BE2C (cell line): ENCODE results near the gene ECE2.
A peak's percentile ranks its signal among the peaks of the same experiment; 100 is the strongest.
"Not testable (repeated sequence)": the region's sequence is repeated elsewhere in the genome, so short reads cannot be mapped to it uniquely, and the experiment has no call there.

Experiments used
- DNase-seq: peaks from one replicate; pipeline ENCODE4 v3.0.0-alpha.2; 2020
- H3K27me3 ChIP-seq: fragments of 250-450 bp; sonication (Bioruptor Pico); 2 replicates; pipeline ENCODE4 v1.5.1; 2020; ENCODE audit warnings: mild to moderate bottlenecking
- H3K36me3 ChIP-seq: fragments of 250-450 bp; sonication (Bioruptor Pico); 2 replicates; pipeline ENCODE4 v1.5.1; 2020; ENCODE audit warnings: mild to moderate bottlenecking
- H3K4me1 ChIP-seq: fragments of 250-450 bp; sonication (Bioruptor Pico); 2 replicates; pipeline ENCODE4 v1.5.1; 2020
- H3K4me3 ChIP-seq: 2 replicates; pipeline ENCODE4 v1.5.1; 2011; ENCODE audit warnings: low read depth, low read length
- H3K9me3 ChIP-seq: fragments of 250-450 bp; sonication (Bioruptor Pico); 2 replicates; pipeline ENCODE4 v1.5.1; 2020
- CTCF ChIP-seq: IDR thresholded peaks from 2 replicates; pipeline ENCODE4 v1.5.1; 2012; ENCODE audit warnings: mild to moderate bottlenecking, low read depth, low read length

Gene ECE2

GRCh38 chr3:184337399-184337714, 61.5 kb downstream of the ECE2 start, which contains the start of gene FAM131A:
TSS of gene FAM131A (plus strand) at chr3:184337600. CDS start at chr3:184337631, 31 bp downstream.
- H3K4me3 ChIP-seq: peak within 1 kb of the TSS; percentile 77
- no peak for TF ChIP-seq CTCF
- peaks cover 33% of the 10 kb centered on the region for H3K36me3 ChIP-seq
- no peaks in the 10 kb centered on the region for H3K27me3 ChIP-seq
- DNase-seq: no peak
- no peaks in the 10 kb centered on the region for H3K9me3 ChIP-seq
- H3K4me1 ChIP-seq: peaks cover 27% of the 10 kb centered on the region

DNA sequence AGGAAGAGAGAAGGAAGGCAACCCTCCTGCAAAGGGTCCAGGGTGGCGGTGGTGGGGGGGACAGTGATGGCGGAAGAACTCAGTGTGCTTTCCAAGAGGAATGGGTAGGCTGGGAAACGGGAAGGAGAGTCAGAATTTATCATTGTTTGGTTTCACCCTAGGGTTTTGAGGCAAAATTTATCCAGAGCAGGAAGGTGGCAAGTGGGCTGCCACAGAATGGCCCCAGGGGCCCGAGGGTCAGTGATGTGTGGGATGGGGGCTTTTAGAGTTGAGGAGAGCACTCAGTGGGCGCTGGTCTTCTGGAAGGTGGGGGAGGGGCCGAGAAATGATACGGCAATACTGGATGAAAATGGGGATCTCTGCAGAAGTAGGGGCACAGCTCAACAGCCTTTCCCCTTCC, 62.2 kb downstream of the ECE2 start:
- Histone ChIP-seq H3K4me1 (peaks cover 27% of the 10 kb centered on the region), H3K4me3 (peak overlapping the region; percentile 66), H3K9me3 (no peaks in the 10 kb centered on the region), H3K27me3 (no peaks in the 10 kb centered on the region), H3K36me3 (peaks cover 30% of the 10 kb centered on the region)
- DNase-seq: no peak
- no peak for TF ChIP-seq CTCF

DNA sequence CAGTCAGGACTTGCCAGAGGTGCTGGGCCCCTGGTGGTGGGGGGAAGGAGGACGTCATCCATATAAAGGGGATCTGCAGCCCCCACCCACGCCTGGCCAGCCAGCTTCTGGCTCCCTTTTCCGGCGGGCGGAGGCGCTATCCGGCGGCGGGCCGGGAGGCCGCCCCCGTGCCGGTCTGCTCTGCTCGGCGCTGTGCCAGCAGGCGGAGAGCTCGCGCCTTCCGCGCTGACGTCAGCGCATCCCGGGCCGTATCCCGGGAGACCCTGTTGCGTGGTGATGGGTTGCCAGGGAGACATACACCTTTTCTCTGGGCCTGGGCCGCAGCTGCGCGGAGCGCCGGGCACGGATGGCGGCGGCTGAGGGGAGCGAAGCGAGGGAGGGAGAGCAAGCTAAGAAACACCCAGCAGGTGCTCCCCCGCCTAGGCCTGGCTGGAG, 62.7 kb downstream of the ECE2 start:
- H3K36me3 ChIP-seq: peaks cover 29% of the 10 kb centered on the region
- peak overlapping the region; percentile 66 for H3K4me3 ChIP-seq
- H3K9me3 ChIP-seq: no peaks in the 10 kb centered on the region
- TF ChIP-seq CTCF: peak; percentile 23; the same call in 1 of the 2 replicates
- DNase-seq: peak; percentile 96
- no peaks in the 10 kb centered on the region for H3K27me3 ChIP-seq
- peaks cover 27% of the 10 kb centered on the region for H3K4me1 ChIP-seq

DNA sequence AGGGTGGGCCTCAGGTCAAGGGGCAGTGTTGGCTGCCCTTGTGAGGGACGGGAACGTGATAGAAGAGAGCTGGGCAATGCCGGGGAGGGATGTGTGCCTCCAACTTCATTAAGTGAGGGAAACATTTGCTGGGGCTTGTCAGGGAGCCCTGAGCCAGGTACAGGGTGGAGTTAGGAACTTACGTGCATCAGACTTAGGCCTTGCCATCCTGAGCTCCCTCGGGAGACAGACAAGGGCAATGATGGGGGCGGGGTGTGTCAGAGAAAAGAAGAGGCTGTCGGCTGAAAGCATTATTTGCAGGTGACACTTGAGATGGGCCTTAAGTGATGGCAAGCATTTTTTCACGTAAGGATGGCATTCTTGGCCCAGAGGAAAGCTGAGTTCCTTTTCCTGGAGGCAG, 63.2 kb downstream of the ECE2 start:
- no peak for DNase-seq
- no peaks in the 10 kb centered on the region for H3K9me3 ChIP-seq
- peaks cover 27% of the 10 kb centered on the region for H3K4me1 ChIP-seq
- peaks cover 25% of the 10 kb centered on the region for H3K36me3 ChIP-seq
- H3K27me3 ChIP-seq: no peaks in the 10 kb centered on the region
- TF ChIP-seq CTCF: no peak
- H3K4me3 ChIP-seq: peak overlapping the region; percentile 66

- not testable (repeated sequence) for H3K9me3 ChIP-seq, H3K27me3 ChIP-seq, DNase-seq
- Histone ChIP-seq H3K4me3 (peak overlapping the region; percentile 66), H3K4me1 (peaks cover 27% of the 10 kb centered on the region), H3K36me3 (peaks cover 23% of the 10 kb centered on the region)
Observed at GRCh38 chr3:184339451-184340135, 63.8 kb downstream of the ECE2 start.

GRCh38 chr3:184341925-184342324, 66.1 kb downstream of the ECE2 start:
- no peak for DNase-seq
- no peak for TF ChIP-seq CTCF
- no peak overlapping the region for H3K4me3 ChIP-seq
- no peaks in the 10 kb centered on the region for H3K27me3 ChIP-seq
- peaks cover 24% of the 10 kb centered on the region for H3K4me1 ChIP-seq
- no peaks in the 10 kb centered on the region for H3K9me3 ChIP-seq
- peaks cover 17% of the 10 kb centered on the region for H3K36me3 ChIP-seq
